OCI-LY3 (cell line): ENCODE data around the gene ME3.

ENCODE experiments used
- H2AFZ ChIP-seq: fragments of 200-600, 300-600 bp; shearing (Covaris generic); 2 replicates; pipeline ENCODE4 v1.6.0; 2014; ENCODE audit warnings: antibody characterized with exemption, low read depth, low read length
- H3K27ac ChIP-seq: fragments of 200-600, 300-600 bp; sonication (generic); 2 replicates; pipeline ENCODE4 v1.5.1; 2014; ENCODE audit warnings: mild to moderate bottlenecking, low read length, moderate library complexity, mixed read lengths
- H3K27me3 ChIP-seq: fragments of 200-600, 300-600 bp; sonication (generic); 2 replicates; pipeline ENCODE4 v1.6.1; 2014; ENCODE audit warnings: low read depth, low read length, mixed read lengths
- H3K36me3 ChIP-seq: fragments of 200-600, 300-600 bp; sonication (generic); replicated peaks from 2 replicates; pipeline ENCODE3; 2014; ENCODE audit warnings: low read depth, low read length, mixed read lengths
- H3K4me1 ChIP-seq: fragments of 300-600, 200-600 bp; sonication (generic); 2 replicates; pipeline ENCODE4 v1.6.1; 2014; ENCODE audit warnings: low read length, mixed read lengths
- H3K4me2 ChIP-seq: fragments of 200-600, 300-600 bp; sonication (generic); 2 replicates; pipeline ENCODE4 v1.6.1; 2014; ENCODE audit warnings: low read length, mixed read lengths
- H3K4me3 ChIP-seq: fragments of 300-600, 200-600 bp; sonication (generic); 2 replicates; pipeline ENCODE4 v1.5.1; 2014; ENCODE audit warnings: antibody characterized with exemption, mild to moderate bottlenecking, low read length, moderate library complexity
- H3K79me2 ChIP-seq: fragments of 300-600, 200-600 bp; shearing (Covaris generic); 2 replicates; pipeline ENCODE4 v1.6.1; 2014; ENCODE audit warnings: mild to moderate bottlenecking, low read length, mixed read lengths
- H3K9ac ChIP-seq: fragments of 300-600, 200-600 bp; shearing (Covaris generic); 2 replicates; pipeline ENCODE4 v1.6.0; 2014; ENCODE audit warnings: mild to moderate bottlenecking, low read length, moderate library complexity
- H3K9me3 ChIP-seq: fragments of 200-600, 300-600 bp; shearing (Covaris generic); 2 replicates; pipeline ENCODE4 v1.6.1; 2014; ENCODE audit warnings: low read length, mixed read lengths; ENCODE audit not compliant: insufficient read depth
- H4K20me1 ChIP-seq: fragments of 200-600, 300-600 bp; sonication (generic); 2 replicates; pipeline ENCODE4 v1.6.1; 2016; ENCODE audit warnings: low read length, mixed read lengths; ENCODE audit not compliant: insufficient read depth
- EZH2phosphoT487 ChIP-seq: fragments of 200-600 bp; shearing (Covaris generic); IDR thresholded peaks from 2 replicates; pipeline ENCODE4 v1.6.1; 2018; ENCODE audit warnings: antibody characterized with exemption, mixed run types, low read depth
- TF ChIP-seq, protein P1 (sequence below): fragments of 200-600, 300-600 bp; sonication (generic); IDR thresholded peaks from 2 replicates; pipeline ENCODE4 v1.5.1; 2014; ENCODE audit warnings: antibody characterized with exemption, low read length, low read depth

Gene ME3

DNA sequence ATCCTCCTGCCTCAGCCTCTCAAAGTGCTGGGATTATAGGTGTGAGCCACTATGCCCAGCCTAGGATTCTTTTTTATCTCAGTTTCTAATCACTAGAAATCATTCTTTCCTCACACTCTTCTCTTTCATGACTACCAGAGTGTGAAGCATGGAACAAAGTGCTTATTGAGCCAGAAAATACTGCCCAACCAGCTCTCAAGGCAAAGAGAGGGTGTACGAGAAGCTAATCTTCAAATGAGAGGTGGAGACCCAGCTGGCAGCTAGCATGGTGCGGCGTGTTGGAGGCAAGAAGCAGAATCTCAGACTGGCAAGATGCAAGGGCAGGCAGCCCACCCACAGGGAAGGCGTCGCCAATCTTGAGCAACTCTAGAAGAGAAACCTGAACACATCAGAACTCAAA, 41.1 kb upstream of the ME3 start:
- no peaks in the 10 kb centered on the region for H3K4me1 ChIP-seq
- TF ChIP-seq, protein P1, sequence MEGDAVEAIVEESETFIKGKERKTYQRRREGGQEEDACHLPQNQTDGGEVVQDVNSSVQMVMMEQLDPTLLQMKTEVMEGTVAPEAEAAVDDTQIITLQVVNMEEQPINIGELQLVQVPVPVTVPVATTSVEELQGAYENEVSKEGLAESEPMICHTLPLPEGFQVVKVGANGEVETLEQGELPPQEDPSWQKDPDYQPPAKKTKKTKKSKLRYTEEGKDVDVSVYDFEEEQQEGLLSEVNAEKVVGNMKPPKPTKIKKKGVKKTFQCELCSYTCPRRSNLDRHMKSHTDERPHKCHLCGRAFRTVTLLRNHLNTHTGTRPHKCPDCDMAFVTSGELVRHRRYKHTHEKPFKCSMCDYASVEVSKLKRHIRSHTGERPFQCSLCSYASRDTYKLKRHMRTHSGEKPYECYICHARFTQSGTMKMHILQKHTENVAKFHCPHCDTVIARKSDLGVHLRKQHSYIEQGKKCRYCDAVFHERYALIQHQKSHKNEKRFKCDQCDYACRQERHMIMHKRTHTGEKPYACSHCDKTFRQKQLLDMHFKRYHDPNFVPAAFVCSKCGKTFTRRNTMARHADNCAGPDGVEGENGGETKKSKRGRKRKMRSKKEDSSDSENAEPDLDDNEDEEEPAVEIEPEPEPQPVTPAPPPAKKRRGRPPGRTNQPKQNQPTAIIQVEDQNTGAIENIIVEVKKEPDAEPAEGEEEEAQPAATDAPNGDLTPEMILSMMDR = no peak
- no peak for TF ChIP-seq EZH2phosphoT487
- no peak overlapping the region for H3K4me3 ChIP-seq
- no peaks in the 10 kb centered on the region for H4K20me1 ChIP-seq
- H3K79me2 ChIP-seq = no peaks in the 10 kb centered on the region
- no peak overlapping the region for H3K4me2 ChIP-seq
- H3K36me3 ChIP-seq = no peaks in the 10 kb centered on the region
- H3K27me3 ChIP-seq = peaks cover 5% of the 10 kb centered on the region; the same call in 1 of the 2 replicates
- no peak overlapping the region for H3K27ac ChIP-seq
- H3K9me3 ChIP-seq = no peaks in the 10 kb centered on the region
- no peak overlapping the region for H2AFZ ChIP-seq
- no peak overlapping the region for H3K9ac ChIP-seq

DNA sequence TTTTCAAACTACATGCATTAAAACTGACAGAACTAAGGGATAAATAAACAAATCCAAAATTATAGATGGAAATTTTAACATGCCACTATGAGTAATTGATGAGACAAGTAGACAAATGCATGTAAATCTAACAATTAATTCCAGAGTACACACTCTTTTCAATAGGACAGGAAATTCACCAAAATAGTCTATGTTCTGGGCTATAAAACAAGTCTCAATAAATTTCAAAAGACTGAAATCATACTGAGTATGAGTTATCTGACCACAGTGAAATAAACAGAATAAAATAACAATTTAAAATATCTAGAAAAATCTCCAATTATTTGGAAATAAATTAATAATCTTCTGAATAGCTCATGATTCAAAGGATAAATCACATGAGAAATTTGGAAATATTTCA, 38.5 kb upstream of the ME3 start:
- no peaks in the 10 kb centered on the region for H3K9me3 ChIP-seq
- H4K20me1 ChIP-seq = no peaks in the 10 kb centered on the region
- H3K27ac ChIP-seq = no peak overlapping the region
- no peaks in the 10 kb centered on the region for H3K79me2 ChIP-seq
- no peak overlapping the region for H3K9ac ChIP-seq
- H3K4me1 ChIP-seq = no peaks in the 10 kb centered on the region
- TF ChIP-seq, protein P1 = no peak
- no peak for TF ChIP-seq EZH2phosphoT487
- H3K4me2 ChIP-seq = no peak overlapping the region
- no peak overlapping the region for H2AFZ ChIP-seq
- H3K36me3 ChIP-seq = no peaks in the 10 kb centered on the region
- peaks cover 12% of the 10 kb centered on the region for H3K27me3 ChIP-seq
- H3K4me3 ChIP-seq = no peak overlapping the region

DNA sequence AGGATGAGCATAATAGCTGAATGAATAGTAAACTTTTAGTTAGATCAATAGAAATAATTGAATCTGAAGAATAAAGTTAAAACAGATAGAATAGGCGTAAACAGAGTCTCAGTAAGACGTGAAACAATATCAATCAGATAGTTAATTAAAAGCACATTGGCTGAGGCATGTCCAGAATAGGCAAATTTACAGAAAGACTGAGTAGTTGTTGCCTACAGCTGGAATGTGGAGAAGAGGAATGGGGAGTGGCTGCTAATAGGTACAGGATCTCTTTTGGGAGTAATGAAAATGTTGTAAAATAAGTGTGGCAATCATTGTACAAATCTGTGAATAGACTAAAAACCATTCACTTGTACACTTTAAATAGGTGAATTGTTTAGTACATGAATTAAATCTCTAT, 36.3 kb upstream of the ME3 start:
- H3K79me2 ChIP-seq = no peaks in the 10 kb centered on the region
- TF ChIP-seq, protein P1 = no peak
- TF ChIP-seq EZH2phosphoT487 = no peak
- H4K20me1 ChIP-seq = no peaks in the 10 kb centered on the region
- H3K9ac ChIP-seq = no peak overlapping the region
- H3K36me3 ChIP-seq = no peaks in the 10 kb centered on the region
- H3K4me2 ChIP-seq = no peak overlapping the region
- H3K4me3 ChIP-seq = no peak overlapping the region
- no peak overlapping the region for H2AFZ ChIP-seq
- peaks cover 21% of the 10 kb centered on the region for H3K27me3 ChIP-seq
- H3K9me3 ChIP-seq = no peaks in the 10 kb centered on the region
- H3K4me1 ChIP-seq = no peaks in the 10 kb centered on the region
- H3K27ac ChIP-seq = no peak overlapping the region

DNA sequence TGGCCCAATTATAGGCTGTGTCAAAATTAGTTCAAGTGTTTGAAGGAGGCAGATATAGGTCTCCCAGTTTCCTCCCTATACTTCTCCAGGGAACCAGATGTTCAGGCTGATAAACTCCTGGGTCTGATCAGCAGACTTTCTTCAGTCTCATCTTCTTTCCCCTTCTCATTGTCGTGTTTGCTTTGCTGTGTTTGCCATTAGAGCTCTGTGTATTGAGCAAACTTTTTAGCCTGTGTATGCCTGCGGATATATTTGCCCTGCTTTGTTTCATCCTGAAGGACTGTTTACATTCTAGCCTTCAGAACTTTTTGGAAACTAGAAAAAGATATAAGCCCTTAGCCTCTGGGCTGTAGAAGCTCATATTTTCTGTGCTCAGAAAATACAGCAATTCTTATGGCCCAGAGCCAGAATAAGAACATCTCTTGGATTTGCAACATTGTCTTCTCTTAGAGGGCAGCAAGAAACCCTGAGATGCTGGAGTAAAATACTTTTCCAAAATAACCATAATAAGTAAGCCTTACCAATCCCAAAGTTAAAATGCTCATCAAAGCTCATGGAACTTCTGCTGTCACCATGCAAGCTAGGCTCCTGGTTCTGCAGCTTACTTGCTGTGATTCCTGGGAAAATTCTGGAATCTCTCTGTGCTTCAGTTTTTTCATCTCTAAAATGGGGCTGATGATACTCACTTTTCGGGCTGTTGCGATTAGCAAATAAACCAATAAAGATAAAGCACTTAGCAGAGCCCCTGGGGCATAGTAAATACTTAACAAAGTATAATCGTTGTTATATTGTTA, 34.1 kb upstream of the ME3 start:
- Histone ChIP-seq H3K27ac (no peak overlapping the region), H3K9ac (no peak overlapping the region), H3K4me1 (no peaks in the 10 kb centered on the region), H3K4me3 (no peak overlapping the region), H3K9me3 (no peaks in the 10 kb centered on the region), H3K36me3 (no peaks in the 10 kb centered on the region), H4K20me1 (no peaks in the 10 kb centered on the region), H2AFZ (no peak overlapping the region), H3K4me2 (no peak overlapping the region), H3K79me2 (no peaks in the 10 kb centered on the region), H3K27me3 (peaks cover 21% of the 10 kb centered on the region)
- no peak for TF ChIP-seq EZH2phosphoT487
- TF ChIP-seq, protein P1 = no peak
